Karpas-422 (cell line): ENCODE results near the gene DRAM1. TPM values are rescaled to one million over a fixed set of nuclear protein-coding genes. Genes with fewer than 3 reads are reported as not detected.

Experiments
- DNase-seq: peaks from one replicate; pipeline ENCODE4 v3.0.0-alpha.2; 2015
- H2AFZ ChIP-seq: fragments of 200-600 bp; sonication (generic); 2 replicates; pipeline ENCODE4 v1.6.1; 2014; ENCODE audit warnings: antibody characterized with exemption, low read length, mixed read lengths
- H3K27ac ChIP-seq: fragments of 200-600 bp; sonication (generic); 2 replicates; pipeline ENCODE4 v1.5.1; 2014; ENCODE audit warnings: mild to moderate bottlenecking, low read length, moderate library complexity
- H3K27me3 ChIP-seq: fragments of 200-600 bp; sonication (generic); 2 replicates; pipeline ENCODE4 v1.6.1; 2014; ENCODE audit warnings: low read length, mixed read lengths
- H3K36me3 ChIP-seq: fragments of 200-600 bp; sonication (generic); 2 replicates; pipeline ENCODE4 v1.6.1; 2014; ENCODE audit warnings: low read length, mixed read lengths; ENCODE audit not compliant: insufficient read depth
- H3K4me1 ChIP-seq: fragments of 200-600 bp; sonication (generic); 2 replicates; pipeline ENCODE4 v1.6.1; 2014; ENCODE audit warnings: mild to moderate bottlenecking, low read length, mixed read lengths
- H3K4me2 ChIP-seq: fragments of 200-600 bp; sonication (generic); 2 replicates; pipeline ENCODE4 v1.6.1; 2014; ENCODE audit warnings: low read length, low read depth, mild to moderate bottlenecking; ENCODE audit not compliant: poor library complexity, severe bottlenecking
- H3K4me3 ChIP-seq: fragments of 200-600 bp; sonication (generic); 2 replicates; pipeline ENCODE4 v1.5.1; 2014; ENCODE audit warnings: mild to moderate bottlenecking, antibody characterized with exemption, low read length, mixed read lengths
- H3K79me2 ChIP-seq: fragments of 200-600 bp; sonication (generic); 2 replicates; pipeline ENCODE4 v1.6.1; 2014; ENCODE audit warnings: mild to moderate bottlenecking, low read length, mixed read lengths
- H3K9ac ChIP-seq: fragments of 200-600 bp; sonication (generic); 2 replicates; pipeline ENCODE4 v1.6.0; 2014; ENCODE audit warnings: low read length
- H3K9me2 ChIP-seq: fragments of 200-600 bp; sonication (generic), shearing (Covaris generic); replicated peaks from 2 replicates; pipeline ENCODE4 v1.6.0; 2014; ENCODE audit warnings: mild to moderate bottlenecking, low read length, moderate library complexity; ENCODE audit not compliant: insufficient read depth
- H3K9me3 ChIP-seq: fragments of 300-700, 200-600 bp; sonication (generic); 2 replicates; pipeline ENCODE4 v1.6.1; 2014; ENCODE audit warnings: low read length, mixed read lengths
- H4K20me1 ChIP-seq: fragments of 200-600 bp; sonication (generic); 2 replicates; pipeline ENCODE4 v1.6.1; 2014; ENCODE audit warnings: mild to moderate bottlenecking, antibody characterized with exemption, low read length, low read depth; ENCODE audit not compliant: insufficient read depth
- total RNA-seq: library from RNA; depleted of rRNA; stranded (reverse); fragments of >200 nt; shearing (Covaris generic); gene quantifications from 2 replicates; pipeline ENCODE4 v1.2.3, GENCODE V29; 2014; ENCODE audit warnings: low replicate concordance

The DRAM1 gene
- total RNA-seq, 1 experiment from 2014 or later, result not detected

DNA sequence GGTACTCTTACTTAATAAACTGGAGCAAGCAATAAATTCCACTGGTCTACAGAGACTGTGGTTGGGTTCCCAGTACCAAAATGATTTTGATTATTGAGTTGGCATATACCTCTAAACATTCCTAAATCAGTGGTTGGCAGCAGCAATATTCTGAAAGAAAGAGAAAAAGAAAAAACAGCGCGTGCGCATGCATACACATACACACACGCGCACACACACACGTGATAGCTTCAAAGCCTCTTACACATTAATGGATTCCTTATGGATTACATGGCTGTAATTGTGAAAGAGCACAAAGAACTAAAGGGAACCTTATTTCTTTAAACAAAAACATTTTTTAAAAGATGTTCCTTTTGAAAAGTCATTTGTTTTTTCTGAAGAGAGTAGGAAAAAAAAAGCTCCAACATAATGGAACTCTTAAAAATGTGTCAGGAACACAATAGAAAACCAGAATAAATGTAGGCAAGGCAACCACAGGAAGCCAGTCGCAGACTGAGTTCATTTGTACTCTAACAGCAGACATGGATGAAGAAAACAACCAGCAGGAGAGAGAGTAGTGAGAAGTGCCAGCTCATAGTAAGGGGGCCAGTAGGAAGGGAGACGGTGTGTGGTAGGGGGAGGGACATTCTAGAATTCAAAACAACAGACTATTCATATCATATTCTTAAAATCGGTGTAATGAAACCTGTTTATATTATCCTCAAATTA is 80.0 kb downstream of the DRAM1 start:
- peaks cover 5% of the 10 kb centered on the region; the same call in 1 of the 2 replicates for H3K9me3 ChIP-seq

DNA sequence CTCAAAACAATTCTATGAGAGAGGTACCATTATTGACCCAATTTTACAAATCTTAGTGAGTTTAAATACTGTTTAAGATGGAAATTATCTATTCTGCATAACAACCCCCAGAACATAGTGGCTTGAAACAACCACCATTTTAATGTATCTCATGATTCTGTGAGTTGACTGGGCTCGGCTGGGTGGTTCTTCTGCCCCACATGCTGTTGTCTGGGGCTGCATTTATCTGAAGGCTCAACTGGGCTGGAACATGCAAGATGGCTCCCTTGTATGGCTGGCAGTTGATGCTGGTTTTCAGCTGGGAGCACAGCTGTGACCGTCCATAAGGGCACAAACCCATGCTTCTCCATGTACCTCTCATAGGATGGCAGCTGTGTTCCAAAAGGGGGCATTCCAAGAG is 82.2 kb downstream of the DRAM1 start:
- H3K9me3 ChIP-seq, result peaks cover 5% of the 10 kb centered on the region; the same call in 1 of the 2 replicates
- H3K9ac ChIP-seq, result no peak overlapping the region
- no peak overlapping the region for H2AFZ ChIP-seq
- H3K79me2 ChIP-seq, result no peaks in the 10 kb centered on the region
- no peaks in the 10 kb centered on the region for H3K36me3 ChIP-seq
- DNase-seq, result no peak
- H4K20me1 ChIP-seq, result no peaks in the 10 kb centered on the region
- H3K27me3 ChIP-seq, result no peaks in the 10 kb centered on the region
- no peak overlapping the region for H3K27ac ChIP-seq
- H3K4me3 ChIP-seq, result no peak overlapping the region
- H3K4me2 ChIP-seq, result no peak overlapping the region
- no peaks in the 10 kb centered on the region for H3K4me1 ChIP-seq
- H3K9me2 ChIP-seq, result no peaks in the 10 kb centered on the region

More for the DNA sequence above, 80.0 kb downstream of the DRAM1 start:
- DNase-seq, result no peak
- H3K4me2 ChIP-seq, result no peak overlapping the region
- no peak overlapping the region for H3K9ac ChIP-seq
- H3K9me2 ChIP-seq, result no peaks in the 10 kb centered on the region
- no peaks in the 10 kb centered on the region for H3K79me2 ChIP-seq
- no peaks in the 10 kb centered on the region for H3K4me1 ChIP-seq
- H2AFZ ChIP-seq, result no peak overlapping the region
- no peaks in the 10 kb centered on the region for H4K20me1 ChIP-seq
- no peak overlapping the region for H3K27ac ChIP-seq
- no peaks in the 10 kb centered on the region for H3K36me3 ChIP-seq
- H3K27me3 ChIP-seq, result no peaks in the 10 kb centered on the region
- no peak overlapping the region for H3K4me3 ChIP-seq

DNA sequence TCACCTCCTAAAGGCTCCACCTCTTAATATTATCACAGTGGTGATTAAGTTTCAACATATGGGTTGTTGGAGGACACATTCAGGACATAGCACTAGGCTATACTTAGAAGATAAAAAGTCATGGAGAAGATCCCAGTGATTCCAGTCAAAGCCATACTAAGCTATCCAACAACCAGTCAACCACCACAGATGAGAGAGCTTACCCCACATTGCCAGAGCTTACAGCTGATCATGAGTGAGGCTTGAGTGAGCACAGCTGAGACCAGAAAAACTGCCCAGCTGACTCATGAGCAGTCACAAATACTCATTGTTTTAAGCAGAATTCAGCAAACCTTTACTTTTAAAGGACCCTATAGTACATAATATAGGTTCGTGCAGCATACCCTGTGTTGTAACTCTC is 85.1 kb downstream of the DRAM1 start:
- DNase-seq, result no peak
- no peaks in the 10 kb centered on the region for H3K27me3 ChIP-seq
- no peak overlapping the region for H3K4me2 ChIP-seq
- no peak overlapping the region for H2AFZ ChIP-seq
- H4K20me1 ChIP-seq, result no peaks in the 10 kb centered on the region
- no peak overlapping the region for H3K4me3 ChIP-seq
- no peaks in the 10 kb centered on the region for H3K9me2 ChIP-seq
- no peak overlapping the region for H3K9ac ChIP-seq
- H3K27ac ChIP-seq, result no peak overlapping the region
- H3K4me1 ChIP-seq, result no peaks in the 10 kb centered on the region
- H3K36me3 ChIP-seq, result no peaks in the 10 kb centered on the region
- peaks cover 5% of the 10 kb centered on the region; the same call in 1 of the 2 replicates for H3K9me3 ChIP-seq
- no peaks in the 10 kb centered on the region for H3K79me2 ChIP-seq

DNA sequence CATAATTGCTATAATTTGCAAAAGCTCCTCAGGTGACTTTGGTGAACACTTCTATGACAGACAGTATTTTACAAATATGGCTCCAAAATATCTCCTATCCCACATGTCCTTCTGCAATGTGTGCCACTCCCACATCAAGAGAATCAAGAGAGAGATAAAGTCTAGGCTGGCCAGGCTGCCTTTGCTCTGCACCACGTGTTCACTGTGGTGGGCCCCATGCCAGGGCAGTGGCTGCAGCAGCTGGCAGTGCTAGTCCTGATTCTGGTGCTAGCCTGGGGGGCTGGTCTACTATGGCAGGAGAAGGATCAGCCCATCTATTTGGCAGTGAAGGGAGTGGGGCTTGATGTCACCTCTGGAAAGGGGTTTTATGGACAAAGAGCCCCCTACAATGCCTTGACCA is 86.3 kb downstream of the DRAM1 start:
- no peak for DNase-seq
- Histone ChIP-seq H3K4me3 (no peak overlapping the region), H3K36me3 (no peaks in the 10 kb centered on the region), H3K9ac (no peak overlapping the region), H3K27me3 (no peaks in the 10 kb centered on the region), H3K4me1 (no peaks in the 10 kb centered on the region), H3K4me2 (no peak overlapping the region), H2AFZ (no peak overlapping the region), H3K27ac (no peak overlapping the region), H3K9me3 (peaks cover 5% of the 10 kb centered on the region; the same call in 1 of the 2 replicates), H3K79me2 (no peaks in the 10 kb centered on the region), H3K9me2 (no peaks in the 10 kb centered on the region), H4K20me1 (no peaks in the 10 kb centered on the region)

DNA sequence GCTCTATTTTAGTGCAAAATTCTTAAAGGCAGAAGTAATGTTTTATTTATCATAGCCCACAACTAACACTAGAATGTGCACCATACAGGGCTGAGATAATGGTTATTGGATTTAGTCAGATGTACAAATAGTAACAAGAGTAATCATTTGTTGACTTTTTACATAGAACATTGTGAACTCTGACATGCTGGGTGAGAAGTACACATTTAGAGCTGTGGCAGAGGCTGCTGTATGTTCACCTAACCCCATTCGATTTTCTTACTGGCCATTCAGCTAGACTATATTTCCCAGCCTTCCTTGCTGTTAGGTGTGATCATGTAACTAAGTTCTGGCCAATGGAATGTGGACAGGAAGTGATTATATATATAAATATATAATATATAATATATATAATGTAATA is 89.1 kb downstream of the DRAM1 start:
- H3K27me3 ChIP-seq, result no peaks in the 10 kb centered on the region
- H3K27ac ChIP-seq, result no peak overlapping the region
- no peaks in the 10 kb centered on the region for H3K4me1 ChIP-seq
- H3K36me3 ChIP-seq, result no peaks in the 10 kb centered on the region
- H4K20me1 ChIP-seq, result no peaks in the 10 kb centered on the region
- H3K9ac ChIP-seq, result no peak overlapping the region
- H2AFZ ChIP-seq, result no peak overlapping the region
- no peak for DNase-seq
- no peak overlapping the region for H3K4me2 ChIP-seq
- H3K79me2 ChIP-seq, result no peaks in the 10 kb centered on the region
- no peaks in the 10 kb centered on the region for H3K9me3 ChIP-seq
- no peak overlapping the region for H3K4me3 ChIP-seq
- no peaks in the 10 kb centered on the region for H3K9me2 ChIP-seq

DNA sequence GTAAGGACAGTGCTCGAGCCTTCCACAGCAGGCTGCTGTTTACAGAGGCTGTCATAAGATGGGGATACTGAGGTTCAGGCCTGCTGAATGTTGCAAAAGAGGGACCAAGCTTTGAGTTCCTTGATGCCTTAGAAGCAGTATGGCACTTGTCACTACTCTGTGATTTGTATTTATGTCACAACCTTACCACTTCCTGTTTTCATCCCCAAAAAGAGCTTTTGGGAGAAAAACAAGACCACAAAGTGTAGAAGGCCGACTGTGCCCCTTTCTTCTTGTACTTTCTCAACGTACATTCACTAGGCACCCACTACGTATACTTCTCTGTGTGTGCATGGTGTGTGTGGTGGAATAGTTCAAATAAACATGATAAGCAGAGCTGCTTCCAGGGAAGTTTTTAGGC is 90.1 kb downstream of the DRAM1 start:
- no peaks in the 10 kb centered on the region for H3K9me3 ChIP-seq
- H3K9me2 ChIP-seq, result no peaks in the 10 kb centered on the region
- H3K79me2 ChIP-seq, result no peaks in the 10 kb centered on the region
- no peak overlapping the region for H3K27ac ChIP-seq
- no peaks in the 10 kb centered on the region for H3K4me1 ChIP-seq
- DNase-seq, result no peak
- no peak overlapping the region for H3K4me2 ChIP-seq
- no peaks in the 10 kb centered on the region for H3K36me3 ChIP-seq
- H3K27me3 ChIP-seq, result no peaks in the 10 kb centered on the region
- no peaks in the 10 kb centered on the region for H4K20me1 ChIP-seq
- no peak overlapping the region for H3K4me3 ChIP-seq
- no peak overlapping the region for H3K9ac ChIP-seq
- H2AFZ ChIP-seq, result no peak overlapping the region

DNA sequence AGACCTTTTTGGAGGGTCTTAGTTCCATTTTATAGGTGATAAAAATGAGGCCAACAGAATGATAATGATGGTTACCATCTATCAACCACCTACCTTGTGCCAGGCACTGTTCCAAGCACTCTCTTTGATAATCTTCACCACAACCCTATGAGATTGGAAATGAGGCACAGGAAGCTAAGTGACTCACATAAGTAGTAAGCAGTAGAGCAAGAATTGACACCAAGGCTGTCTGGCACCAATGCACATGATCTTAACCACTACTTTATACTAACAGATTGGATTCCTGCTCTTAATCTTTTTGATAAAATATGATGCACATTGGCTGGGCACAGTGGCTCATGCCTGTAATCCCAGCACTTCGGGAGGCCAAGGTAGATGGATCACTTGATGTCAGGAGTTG is 91.4 kb downstream of the DRAM1 start:
- DNase-seq, result no peak
- H3K27me3 ChIP-seq, result no peaks in the 10 kb centered on the region
- no peaks in the 10 kb centered on the region for H3K9me2 ChIP-seq
- H3K9ac ChIP-seq, result no peak overlapping the region
- H3K9me3 ChIP-seq, result no peaks in the 10 kb centered on the region
- no peaks in the 10 kb centered on the region for H3K4me1 ChIP-seq
- no peaks in the 10 kb centered on the region for H3K79me2 ChIP-seq
- no peak overlapping the region for H2AFZ ChIP-seq
- no peaks in the 10 kb centered on the region for H4K20me1 ChIP-seq
- no peak overlapping the region for H3K4me3 ChIP-seq
- H3K27ac ChIP-seq, result no peak overlapping the region
- H3K4me2 ChIP-seq, result no peak overlapping the region
- no peaks in the 10 kb centered on the region for H3K36me3 ChIP-seq
